Measurements from ENCODE around the gene CDK18. TPM values are rescaled to one million over a fixed set of nuclear protein-coding genes. Genes with fewer than 3 reads are reported as not detected.

Gene CDK18
- total RNA-seq, 1 experiment from 2014 or later: 38.5 TPM

DNA sequence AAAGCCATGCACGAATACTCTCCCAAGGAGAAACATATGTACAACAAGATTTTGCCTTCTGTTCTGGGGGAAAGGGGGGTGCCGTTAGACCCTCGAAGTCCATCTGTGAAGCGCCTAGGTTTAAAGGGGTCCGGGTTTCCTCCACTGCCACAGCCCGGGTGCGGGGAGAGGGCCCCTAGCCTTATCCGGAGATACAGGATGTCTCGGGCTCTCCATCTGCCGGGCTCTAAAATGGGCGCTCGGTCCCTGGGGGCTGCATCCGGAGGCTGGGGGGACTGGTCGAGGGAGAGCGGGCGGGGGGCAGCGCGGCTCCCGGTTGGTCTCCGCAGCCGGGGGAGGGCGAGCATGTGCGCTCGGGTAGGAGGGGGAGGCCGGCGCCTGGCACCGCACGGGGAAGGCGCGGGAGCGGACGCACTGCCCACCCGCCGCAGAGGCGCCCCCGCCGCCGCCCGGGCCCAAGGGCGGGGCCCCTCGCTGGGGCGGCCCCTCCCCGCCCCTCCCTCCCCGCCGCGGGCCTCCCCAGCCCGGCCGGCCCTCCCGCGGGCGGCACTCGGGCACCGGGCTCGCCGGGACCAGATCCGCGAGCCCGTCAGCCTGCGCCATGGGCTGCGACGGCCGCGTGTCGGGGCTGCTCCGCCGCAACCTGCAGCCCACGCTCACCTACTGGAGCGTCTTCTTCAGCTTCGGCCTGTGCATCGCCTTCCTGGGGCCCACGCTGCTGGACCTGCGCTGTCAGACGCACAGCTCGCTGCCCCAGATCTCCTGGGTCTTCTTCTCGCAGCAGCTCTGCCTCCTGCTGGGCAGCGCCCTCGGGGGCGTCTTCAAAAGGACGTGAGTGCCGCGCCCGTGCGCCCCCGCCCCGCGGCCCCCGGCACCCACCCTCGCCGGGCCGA is 64.2 kb downstream of the CDK18 start:
- H3K9me3 ChIP-seq (ENCODE audit: control insufficient read depth, low read depth, low read length): no peaks in the 10 kb centered on the region
- H2AFZ ChIP-seq (ENCODE audit: low read length): no peak overlapping the region
- DNase-seq: no peak
- Mint-ChIP-seq H3K9me3 (no peaks in the 10 kb centered on the region; a peak in 1 of 5 replicates), H3K27ac (no peak overlapping the region), H3K27me3 (ENCODE audit: low read depth) (peaks cover 90% of the 10 kb centered on the region), H3K4me3 (peak overlapping the region; percentile 57 to 81), H3K4me1 (peaks cover 20 to 28% of the 10 kb centered on the region in 2 experiments), H3K36me3 (ENCODE audit: insufficient read depth in 1 of 3, low read depth in 3 of 3) (no peaks in the 10 kb centered on the region; a peak in 1 of 7 replicates)
- H2BK20ac ChIP-seq (ENCODE audit: low read depth, low read length, poor library complexity, severe bottlenecking): no peak overlapping the region
- peak overlapping the region; percentile 85 for H3K4me2 ChIP-seq (ENCODE audit: insufficient read depth, insufficient read length, low read length)
- H3K27ac ChIP-seq (ENCODE audit: insufficient read length, low read depth, low read length): no peak overlapping the region
- no peak overlapping the region for H2BK120ac ChIP-seq (ENCODE audit: low read depth, low read length, poor library complexity, severe bottlenecking)
- H3K4ac ChIP-seq (ENCODE audit: low read depth, low read length): no peak overlapping the region
- no peak overlapping the region for H4K8ac ChIP-seq (replicated peaks; ENCODE audit: insufficient read length, low read depth, low read length)
- H2AK5ac ChIP-seq (ENCODE audit: insufficient read length, low read length): no peak overlapping the region
- no peak overlapping the region for H4K5ac ChIP-seq (ENCODE audit: insufficient read length, low read depth, low read length)
- H3K4me1 ChIP-seq (ENCODE audit: insufficient read depth, low read length): no peaks in the 10 kb centered on the region
- H3K23me2 ChIP-seq (ENCODE audit: insufficient read length, low read depth, low read length, poor library complexity, severe bottlenecking): peaks cover 3% of the 10 kb centered on the region
- H3K27me3 ChIP-seq (ENCODE audit: insufficient read depth, low read length): peaks cover 21% of the 10 kb centered on the region; the same call in 1 of the 2 replicates
- H4K20me1 ChIP-seq (ENCODE audit: control insufficient read depth, insufficient read depth, insufficient read length): no peaks in the 10 kb centered on the region
- H2BK5ac ChIP-seq (ENCODE audit: insufficient read length, low read length): no peak overlapping the region
- H3K23ac ChIP-seq (ENCODE audit: insufficient read length, low read depth, low read length): no peak overlapping the region
- H3K14ac ChIP-seq (ENCODE audit: insufficient read depth, low read length): peak overlapping the region; percentile 78; the same call in 1 of the 2 replicates
- no peak overlapping the region for H3T11ph ChIP-seq (ENCODE audit: low read length)
- H3K79me1 ChIP-seq (ENCODE audit: insufficient read depth, low read depth, low read length, poor library complexity, severe bottlenecking): no peaks in the 10 kb centered on the region
- H3K56ac ChIP-seq (ENCODE audit: insufficient read length, low read depth, low read length): no peak overlapping the region
- H2BK12ac ChIP-seq (ENCODE audit: insufficient read length, low read depth, low read length): no peak overlapping the region
- H3K9ac ChIP-seq (ENCODE audit: extremely low read depth, insufficient read length, low read length): no peak overlapping the region
- H4K91ac ChIP-seq (ENCODE audit: insufficient read length, low read depth, low read length): no peak overlapping the region
- no peak overlapping the region for H3K18ac ChIP-seq (ENCODE audit: insufficient read length, low read depth, low read length)
- no peaks in the 10 kb centered on the region for H3K79me2 ChIP-seq (ENCODE audit: insufficient read depth, low read length)
- no peak for TF ChIP-seq CTCF (conservative IDR thresholded peaks at IDR 0.05)
- no CpG with 5 or more reads among the region's 90 CpGs for WGBS (ENCODE audit: extremely low coverage, insufficient read length, low lambda C conversion rate)
- H2BK15ac ChIP-seq (ENCODE audit: low read depth, low read length): no peak overlapping the region
